Activated CD4-positive, alpha-beta T cell treated with anti-CD3 and anti-CD28 coated beads for 24 hours (primary cell): ENCODE data around the gene POM121C.
"Not testable (repeated sequence)": the region's sequence is repeated elsewhere in the genome, so short reads cannot be mapped to it uniquely, and the experiment has no call there.

Experiments
- DNase-seq, 2 donors: peaks; one replicate each; pipeline ENCODE4 v3.0.0-alpha.2; 2020; ENCODE audit warnings: low read depth in 2 of 2

POM121C gene

DNA sequence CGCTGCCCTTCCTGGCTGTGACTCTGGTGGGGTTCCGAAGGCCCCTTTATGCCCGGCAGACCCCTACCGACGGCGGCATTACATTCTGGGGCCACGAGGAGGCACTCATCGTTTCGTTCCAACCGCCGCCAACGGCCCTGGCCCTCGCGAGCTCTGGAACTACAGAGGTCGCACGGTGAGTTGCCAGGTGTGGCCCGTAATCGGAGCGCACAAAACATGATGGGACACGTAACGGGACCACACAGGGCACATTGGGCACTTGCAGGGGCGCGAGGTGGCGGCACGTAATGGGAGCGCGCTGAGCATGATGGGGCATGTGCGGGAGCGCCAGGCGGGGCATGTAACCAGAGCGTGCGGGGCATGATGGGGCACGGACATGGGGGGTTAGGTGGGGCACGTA, 90.8 kb downstream of the POM121C start, which contains the start of gene TRIM73:
Gene TRIM73, plus strand, starts transcription at position 301 of the 400 bp plus-strand sequence. CDS start 3,305 bp downstream, outside the sequence.
- not testable (repeated sequence) for DNase-seq

DNA sequence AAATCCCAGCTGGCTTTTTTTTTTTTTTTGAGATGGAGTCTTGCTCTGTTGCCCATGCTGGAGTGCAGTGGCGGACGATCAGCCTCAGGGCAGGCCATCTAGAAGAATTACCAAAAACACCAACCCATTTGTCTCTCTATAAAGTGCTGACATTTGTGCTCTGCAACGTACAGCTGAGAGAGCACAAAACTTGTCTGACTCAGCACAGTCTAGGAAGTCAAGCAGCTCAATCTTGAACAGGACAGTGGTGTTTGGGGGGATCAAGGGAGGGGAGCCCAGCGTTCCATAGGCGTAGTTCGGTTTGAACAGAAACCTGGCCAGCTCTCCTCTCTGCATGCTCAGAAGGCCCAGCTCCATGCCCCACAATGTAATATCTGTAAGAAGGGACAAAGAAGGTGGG, 92.9 kb downstream of the POM121C start:
- not testable (repeated sequence) for DNase-seq

DNA sequence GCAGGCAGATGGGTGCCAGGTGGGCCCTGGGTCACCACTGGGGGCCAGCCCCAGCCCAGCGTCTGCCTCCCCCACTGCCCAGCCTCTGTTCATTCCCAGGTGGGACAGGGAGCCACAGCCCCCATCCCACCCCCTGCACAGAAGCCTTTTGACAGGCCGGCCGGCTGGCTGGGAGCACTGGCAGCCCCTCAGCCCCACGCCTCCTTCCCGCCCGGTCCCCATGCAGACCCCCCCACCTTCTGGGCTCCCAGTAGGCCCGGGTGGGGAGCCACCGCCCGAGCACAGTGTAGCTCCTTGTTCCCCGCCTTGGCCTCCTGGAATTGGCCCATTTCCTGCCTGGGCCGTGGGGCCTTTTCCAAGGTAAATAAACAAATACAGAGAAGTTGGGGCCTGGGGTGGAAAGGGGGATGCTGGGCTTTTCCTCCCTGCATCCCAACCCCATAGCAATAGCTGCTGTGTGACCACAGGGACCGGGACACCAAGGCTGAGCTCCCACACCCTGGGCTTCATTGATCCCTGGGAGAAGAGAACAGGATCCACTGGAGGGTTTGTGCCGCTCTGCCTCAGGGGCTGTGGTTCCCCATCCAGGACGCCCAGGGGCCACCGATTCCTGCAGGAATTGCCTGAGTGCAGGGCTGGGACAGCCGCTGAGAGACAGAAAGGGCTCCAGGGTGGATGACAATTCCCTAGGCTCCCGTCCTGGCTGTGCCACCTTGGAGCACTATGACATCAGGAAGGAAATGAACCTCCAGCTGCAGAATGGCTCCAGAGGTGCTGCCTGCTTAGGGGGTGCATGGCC, 111.4 kb downstream of the POM121C start:
- not testable (repeated sequence) for DNase-seq

DNA sequence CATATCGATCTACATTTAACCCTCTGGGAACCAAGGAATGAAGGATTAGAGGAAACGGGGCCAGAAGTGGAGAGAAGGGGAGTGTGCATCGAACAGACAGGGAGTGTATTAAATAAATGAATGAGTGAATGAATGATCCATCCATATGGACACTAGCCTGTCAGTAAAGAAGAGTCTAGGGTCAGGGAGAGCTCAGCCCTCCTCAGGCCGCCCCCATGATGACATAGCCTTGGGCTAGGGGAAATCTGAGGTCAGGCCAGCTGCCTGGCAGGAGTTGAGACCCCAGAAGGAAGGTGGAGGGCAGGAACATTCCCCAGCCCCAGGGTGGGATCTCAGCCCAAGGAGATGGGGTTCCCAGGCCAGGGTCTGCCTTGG, 112.0 kb downstream of the POM121C start:
- DNase-seq, result not testable (repeated sequence)

DNA sequence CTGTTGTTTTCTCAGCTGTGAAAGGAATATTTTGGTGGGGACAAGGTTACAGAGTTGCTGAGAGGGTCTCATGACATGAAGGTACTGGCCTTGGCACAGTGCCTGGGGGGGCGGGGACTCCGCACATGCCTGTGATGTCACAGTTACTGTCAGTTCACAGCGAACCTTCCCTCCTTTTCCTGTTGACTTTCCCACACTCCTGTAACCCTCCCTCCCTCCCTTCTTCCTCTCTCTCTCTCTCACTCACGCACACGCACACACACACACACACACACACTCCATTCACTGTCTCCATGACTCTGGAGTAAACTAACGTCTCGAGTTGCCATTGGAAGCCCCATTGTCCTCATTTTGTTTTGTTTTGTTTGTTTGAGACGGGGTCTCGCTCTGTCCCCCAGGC, 118.8 kb downstream of the POM121C start:
- not testable (repeated sequence) for DNase-seq
